Measurements from ENCODE around the gene TENM4. TPM values are rescaled to one million over a fixed set of nuclear protein-coding genes. Genes with fewer than 3 reads are reported as not detected.

TENM4 gene
- total and polyA plus RNA-seq, 4 donors: 0.02 to 0.33 (median 0.14) TPM

DNA sequence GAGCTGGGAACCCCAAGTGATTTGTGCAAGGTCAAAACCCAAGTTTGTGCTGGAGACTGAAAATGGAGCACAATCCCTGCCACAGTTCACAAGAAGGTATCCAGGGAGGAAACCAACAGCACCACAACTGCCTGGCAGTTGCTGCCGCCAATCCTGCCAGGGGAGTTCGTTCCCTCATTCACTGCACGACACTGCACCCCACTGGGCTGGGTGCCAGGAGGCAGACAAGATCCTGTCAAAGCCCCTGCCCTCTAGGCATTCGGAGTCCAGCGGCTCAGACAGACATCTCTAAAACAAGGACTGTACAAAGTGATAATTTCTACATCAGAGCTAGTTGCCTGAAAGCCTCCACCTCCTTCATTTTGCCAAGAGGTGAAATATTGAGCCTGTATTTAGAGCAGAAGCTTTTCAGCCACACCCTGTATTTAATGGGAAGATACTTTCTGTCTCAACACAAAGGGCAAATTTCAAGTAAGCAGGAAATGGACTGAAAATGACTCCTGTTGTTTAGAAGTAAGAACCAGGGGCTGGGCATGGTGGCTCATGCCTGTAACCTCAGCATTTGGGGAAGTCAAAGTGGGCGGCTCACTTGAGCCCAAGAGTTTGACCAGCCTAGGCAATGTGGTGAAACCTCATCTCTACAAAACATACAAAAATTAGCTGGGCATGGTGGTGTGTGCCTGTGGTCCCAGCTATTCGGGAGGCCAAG lies 588.8 kb downstream of the TENM4 start:
- H3K27me3 ChIP-seq (ENCODE audit: control insufficient read depth in 4 of 4, insufficient read depth in 4 of 4, low read length in 3 of 4): no peaks in the 10 kb centered on the region
- H3K9ac ChIP-seq (ENCODE audit: low read depth in 1 of 2, low read length in 2 of 2): no peak overlapping the region
- no peak for TF ChIP-seq HNF4A (conservative IDR thresholded peaks at IDR 0.05)
- TF ChIP-seq HNF4G (IDR thresholded peaks at IDR 0.05): no peak
- TF ChIP-seq NR2F2 (IDR thresholded peaks at IDR 0.05): no peak
- TF ChIP-seq, protein P1, sequence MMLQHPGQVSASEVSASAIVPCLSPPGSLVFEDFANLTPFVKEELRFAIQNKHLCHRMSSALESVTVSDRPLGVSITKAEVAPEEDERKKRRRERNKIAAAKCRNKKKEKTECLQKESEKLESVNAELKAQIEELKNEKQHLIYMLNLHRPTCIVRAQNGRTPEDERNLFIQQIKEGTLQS (IDR thresholded peaks at IDR 0.05): no peak
- TF ChIP-seq, protein P2, sequence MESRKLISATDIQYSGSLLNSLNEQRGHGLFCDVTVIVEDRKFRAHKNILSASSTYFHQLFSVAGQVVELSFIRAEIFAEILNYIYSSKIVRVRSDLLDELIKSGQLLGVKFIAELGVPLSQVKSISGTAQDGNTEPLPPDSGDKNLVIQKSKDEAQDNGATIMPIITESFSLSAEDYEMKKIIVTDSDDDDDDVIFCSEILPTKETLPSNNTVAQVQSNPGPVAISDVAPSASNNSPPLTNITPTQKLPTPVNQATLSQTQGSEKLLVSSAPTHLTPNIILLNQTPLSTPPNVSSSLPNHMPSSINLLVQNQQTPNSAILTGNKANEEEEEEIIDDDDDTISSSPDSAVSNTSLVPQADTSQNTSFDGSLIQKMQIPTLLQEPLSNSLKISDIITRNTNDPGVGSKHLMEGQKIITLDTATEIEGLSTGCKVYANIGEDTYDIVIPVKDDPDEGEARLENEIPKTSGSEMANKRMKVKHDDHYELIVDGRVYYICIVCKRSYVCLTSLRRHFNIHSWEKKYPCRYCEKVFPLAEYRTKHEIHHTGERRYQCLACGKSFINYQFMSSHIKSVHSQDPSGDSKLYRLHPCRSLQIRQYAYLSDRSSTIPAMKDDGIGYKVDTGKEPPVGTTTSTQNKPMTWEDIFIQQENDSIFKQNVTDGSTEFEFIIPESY (IDR thresholded peaks at IDR 0.05): no peak
- TF ChIP-seq SP1 (IDR thresholded peaks at IDR 0.05): no peak
- TF ChIP-seq TAF1 (conservative IDR thresholded peaks at IDR 0.05): no peak
- no peak for TF ChIP-seq FOXA2 (IDR thresholded peaks at IDR 0.05)
- TF ChIP-seq, protein P3, sequence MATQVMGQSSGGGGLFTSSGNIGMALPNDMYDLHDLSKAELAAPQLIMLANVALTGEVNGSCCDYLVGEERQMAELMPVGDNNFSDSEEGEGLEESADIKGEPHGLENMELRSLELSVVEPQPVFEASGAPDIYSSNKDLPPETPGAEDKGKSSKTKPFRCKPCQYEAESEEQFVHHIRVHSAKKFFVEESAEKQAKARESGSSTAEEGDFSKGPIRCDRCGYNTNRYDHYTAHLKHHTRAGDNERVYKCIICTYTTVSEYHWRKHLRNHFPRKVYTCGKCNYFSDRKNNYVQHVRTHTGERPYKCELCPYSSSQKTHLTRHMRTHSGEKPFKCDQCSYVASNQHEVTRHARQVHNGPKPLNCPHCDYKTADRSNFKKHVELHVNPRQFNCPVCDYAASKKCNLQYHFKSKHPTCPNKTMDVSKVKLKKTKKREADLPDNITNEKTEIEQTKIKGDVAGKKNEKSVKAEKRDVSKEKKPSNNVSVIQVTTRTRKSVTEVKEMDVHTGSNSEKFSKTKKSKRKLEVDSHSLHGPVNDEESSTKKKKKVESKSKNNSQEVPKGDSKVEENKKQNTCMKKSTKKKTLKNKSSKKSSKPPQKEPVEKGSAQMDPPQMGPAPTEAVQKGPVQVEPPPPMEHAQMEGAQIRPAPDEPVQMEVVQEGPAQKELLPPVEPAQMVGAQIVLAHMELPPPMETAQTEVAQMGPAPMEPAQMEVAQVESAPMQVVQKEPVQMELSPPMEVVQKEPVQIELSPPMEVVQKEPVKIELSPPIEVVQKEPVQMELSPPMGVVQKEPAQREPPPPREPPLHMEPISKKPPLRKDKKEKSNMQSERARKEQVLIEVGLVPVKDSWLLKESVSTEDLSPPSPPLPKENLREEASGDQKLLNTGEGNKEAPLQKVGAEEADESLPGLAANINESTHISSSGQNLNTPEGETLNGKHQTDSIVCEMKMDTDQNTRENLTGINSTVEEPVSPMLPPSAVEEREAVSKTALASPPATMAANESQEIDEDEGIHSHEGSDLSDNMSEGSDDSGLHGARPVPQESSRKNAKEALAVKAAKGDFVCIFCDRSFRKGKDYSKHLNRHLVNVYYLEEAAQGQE (IDR thresholded peaks at IDR 0.05): no peak
- no peaks in the 10 kb centered on the region for H3K36me3 ChIP-seq (ENCODE audit: control insufficient read depth in 4 of 4, insufficient read depth in 3 of 4, low read depth in 1 of 4, low read length in 3 of 4)
- no peak for DNase-seq (ENCODE audit: low spot score)
- H3K9me3 ChIP-seq (ENCODE audit: control insufficient read depth in 4 of 4, low read length in 3 of 4): no peaks in the 10 kb centered on the region
- no peak overlapping the region for H3K4me3 ChIP-seq (ENCODE audit: low read depth in 1 of 3, low read length in 3 of 3)
- no peaks in the 10 kb centered on the region for H3K4me1 ChIP-seq (ENCODE audit: control insufficient read depth in 4 of 4, insufficient read depth in 4 of 4, low read length in 3 of 4)
- H3K27ac ChIP-seq (ENCODE audit: low read depth in 1 of 2, low read length in 2 of 2): no peak overlapping the region
- WGBS: 80% methylated on average over 7 of the region's 7 CpGs

DNA sequence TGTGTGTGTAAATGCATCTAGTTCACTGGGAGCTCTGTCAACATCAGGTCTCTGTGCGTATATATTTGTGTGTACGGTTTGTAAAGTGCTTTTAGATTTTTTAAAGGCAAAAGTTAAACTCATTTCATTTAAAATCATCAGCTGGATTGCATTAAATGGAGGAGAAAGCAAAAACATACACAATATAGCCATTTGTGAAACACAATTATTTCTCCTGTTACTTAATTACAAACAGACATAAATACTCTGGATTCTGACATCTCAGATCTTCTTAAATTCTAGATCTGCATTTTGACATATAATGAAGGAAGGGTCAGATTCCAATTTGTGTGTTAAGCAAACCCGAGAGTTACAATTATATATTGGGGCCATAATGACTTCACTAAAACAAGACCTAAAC lies 590.8 kb downstream of the TENM4 start:
- Histone ChIP-seq H3K9ac (ENCODE audit: low read depth in 1 of 2, low read length in 2 of 2) (no peak overlapping the region), H3K27me3 (ENCODE audit: control insufficient read depth in 4 of 4, insufficient read depth in 4 of 4, low read length in 3 of 4) (no peaks in the 10 kb centered on the region), H3K27ac (ENCODE audit: low read depth in 1 of 2, low read length in 2 of 2) (no peak overlapping the region), H3K9me3 (ENCODE audit: control insufficient read depth in 4 of 4, low read length in 3 of 4) (no peaks in the 10 kb centered on the region), H3K36me3 (ENCODE audit: control insufficient read depth in 4 of 4, insufficient read depth in 3 of 4, low read depth in 1 of 4, low read length in 3 of 4) (no peaks in the 10 kb centered on the region), H3K4me3 (ENCODE audit: low read depth in 1 of 3, low read length in 3 of 3) (no peak overlapping the region), H3K4me1 (ENCODE audit: control insufficient read depth in 4 of 4, insufficient read depth in 4 of 4, low read length in 3 of 4) (no peaks in the 10 kb centered on the region)
- no peak for TF ChIP-seq GABPA (IDR thresholded peaks at IDR 0.05 in 1 of 2, conservative IDR thresholded peaks at IDR 0.05 in 1 of 2)
- TF ChIP-seq HNF4G (IDR thresholded peaks at IDR 0.05): no peak
- TF ChIP-seq RAD21 (IDR thresholded peaks at IDR 0.05): no peak
- no peak for TF ChIP-seq SP1 (IDR thresholded peaks at IDR 0.05)
- no peak for TF ChIP-seq EGR1 (IDR thresholded peaks at IDR 0.05; ENCODE audit: low read depth in 2 of 2)
- 70% methylated on average over 3 of the region's 3 CpGs for WGBS
- no peak for DNase-seq (ENCODE audit: low spot score)

DNA sequence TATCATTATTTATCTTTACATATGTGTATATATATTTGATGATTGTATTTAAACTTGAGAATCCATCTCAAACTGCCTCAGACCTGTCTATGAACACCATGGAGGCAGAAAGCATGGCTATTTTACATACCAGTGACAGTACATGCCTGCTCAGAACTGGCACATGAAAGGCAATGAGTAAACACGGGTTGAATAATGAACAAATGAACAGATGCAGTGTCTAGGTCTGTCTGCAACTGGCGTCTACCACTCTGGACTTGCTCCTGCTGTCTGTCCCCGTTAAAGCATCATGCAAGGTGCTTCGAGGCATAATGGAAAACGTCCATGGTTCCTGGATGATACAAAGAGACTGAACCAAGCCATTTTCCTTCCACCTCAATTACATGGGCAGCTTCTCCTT lies 594.6 kb downstream of the TENM4 start:
- WGBS: 80% methylated on average over 5 of the region's 5 CpGs
- Histone ChIP-seq H3K9ac (ENCODE audit: low read depth in 1 of 2, low read length in 2 of 2) (no peak overlapping the region), H3K4me3 (ENCODE audit: low read depth in 1 of 3, low read length in 3 of 3) (no peak overlapping the region), H3K4me1 (ENCODE audit: control insufficient read depth in 4 of 4, insufficient read depth in 4 of 4, low read length in 3 of 4) (peaks cover 0 to 2% (median 0%) of the 10 kb centered on the region in 4 donors), H3K36me3 (ENCODE audit: control insufficient read depth in 4 of 4, insufficient read depth in 3 of 4, low read depth in 1 of 4, low read length in 3 of 4) (no peaks in the 10 kb centered on the region), H3K27ac (ENCODE audit: low read depth in 1 of 2, low read length in 2 of 2) (no peak overlapping the region), H3K27me3 (ENCODE audit: control insufficient read depth in 4 of 4, insufficient read depth in 4 of 4, low read length in 3 of 4) (no peaks in the 10 kb centered on the region), H3K9me3 (ENCODE audit: control insufficient read depth in 4 of 4, low read length in 3 of 4) (no peaks in the 10 kb centered on the region)
- DNase-seq (ENCODE audit: low spot score): no peak
- no peak for TF ChIP-seq RXRA (IDR thresholded peaks at IDR 0.05)
- no peak for TF ChIP-seq FOXA2 (IDR thresholded peaks at IDR 0.05)
- TF ChIP-seq, protein P1 (IDR thresholded peaks at IDR 0.05): no peak
- no peak for TF ChIP-seq RAD21 (IDR thresholded peaks at IDR 0.05)
- TF ChIP-seq SP1 (IDR thresholded peaks at IDR 0.05): no peak
- no peak for TF ChIP-seq YY1 (IDR thresholded peaks at IDR 0.05)
- TF ChIP-seq TAF1 (conservative IDR thresholded peaks at IDR 0.05): no peak
- no peak for TF ChIP-seq FOXA1 (IDR thresholded peaks at IDR 0.05)
- TF ChIP-seq JUND (IDR thresholded peaks at IDR 0.05): no peak
- TF ChIP-seq HNF4G (IDR thresholded peaks at IDR 0.05): no peak
- no peak for TF ChIP-seq EGR1 (IDR thresholded peaks at IDR 0.05; ENCODE audit: low read depth in 2 of 2)
- TF ChIP-seq, protein P4, sequence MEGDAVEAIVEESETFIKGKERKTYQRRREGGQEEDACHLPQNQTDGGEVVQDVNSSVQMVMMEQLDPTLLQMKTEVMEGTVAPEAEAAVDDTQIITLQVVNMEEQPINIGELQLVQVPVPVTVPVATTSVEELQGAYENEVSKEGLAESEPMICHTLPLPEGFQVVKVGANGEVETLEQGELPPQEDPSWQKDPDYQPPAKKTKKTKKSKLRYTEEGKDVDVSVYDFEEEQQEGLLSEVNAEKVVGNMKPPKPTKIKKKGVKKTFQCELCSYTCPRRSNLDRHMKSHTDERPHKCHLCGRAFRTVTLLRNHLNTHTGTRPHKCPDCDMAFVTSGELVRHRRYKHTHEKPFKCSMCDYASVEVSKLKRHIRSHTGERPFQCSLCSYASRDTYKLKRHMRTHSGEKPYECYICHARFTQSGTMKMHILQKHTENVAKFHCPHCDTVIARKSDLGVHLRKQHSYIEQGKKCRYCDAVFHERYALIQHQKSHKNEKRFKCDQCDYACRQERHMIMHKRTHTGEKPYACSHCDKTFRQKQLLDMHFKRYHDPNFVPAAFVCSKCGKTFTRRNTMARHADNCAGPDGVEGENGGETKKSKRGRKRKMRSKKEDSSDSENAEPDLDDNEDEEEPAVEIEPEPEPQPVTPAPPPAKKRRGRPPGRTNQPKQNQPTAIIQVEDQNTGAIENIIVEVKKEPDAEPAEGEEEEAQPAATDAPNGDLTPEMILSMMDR (IDR thresholded peaks at IDR 0.05; ENCODE audit: low read depth, low read length, missing input control): no peak
- TF ChIP-seq HNF4A (conservative IDR thresholded peaks at IDR 0.05): no peak
- no peak for TF ChIP-seq NR2F2 (IDR thresholded peaks at IDR 0.05)
